Neutrophil (primary cell): ENCODE measurements around the gene OR4F6.

ENCODE experiments used
- H3K27ac ChIP-seq: fragments of 200-600 bp; sonication (generic); 2 replicates; pipeline ENCODE4 v1.5.1; 2016; ENCODE audit warnings: mild to moderate bottlenecking, moderate library complexity
- H3K27me3 ChIP-seq: fragments of 200-600 bp; sonication (generic); 2 replicates; pipeline ENCODE4 v1.6.0; 2016; ENCODE audit warnings: mild to moderate bottlenecking
- H3K36me3 ChIP-seq: fragments of 200-600 bp; sonication (generic); 2 replicates; pipeline ENCODE4 v1.5.1; 2017
- H3K4me1 ChIP-seq, 2 experiments: fragments of 200-600 bp in 1 of 2; sonication (generic) in 1 of 2; 1 replicate in 1 of 2; 2 replicates in 1 of 2; pipeline versions ENCODE4 v1.5.1 to v1.6.1; 2013 to 2016; ENCODE audit warnings: low read depth in 1 of 2, low read length in 1 of 2, mild to moderate bottlenecking in 1 of 2, moderate library complexity in 1 of 2; ENCODE audit not compliant: control insufficient read depth in 1 of 2, insufficient read depth in 1 of 2
- H3K4me3 ChIP-seq, 2 experiments: fragments of 200-600 bp in 1 of 2; sonication (generic) in 1 of 2; 1 replicate in 1 of 2; 2 replicates in 1 of 2; pipeline ENCODE4 v1.5.1; 2013 to 2016; ENCODE audit warnings: low read depth in 1 of 2, low read length in 1 of 2, mild to moderate bottlenecking in 1 of 2, moderate library complexity in 1 of 2
- H3K9me3 ChIP-seq: fragments of 200-600 bp; sonication (generic); 2 replicates; pipeline ENCODE4 v1.5.1; 2016
- TF ChIP-seq, protein P1 (sequence below): fragments of 200-600 bp; sonication (generic); IDR thresholded peaks from 2 replicates; pipeline ENCODE4 v1.5.1; 2016; ENCODE audit warnings: antibody characterized with exemption

Gene OR4F6

DNA sequence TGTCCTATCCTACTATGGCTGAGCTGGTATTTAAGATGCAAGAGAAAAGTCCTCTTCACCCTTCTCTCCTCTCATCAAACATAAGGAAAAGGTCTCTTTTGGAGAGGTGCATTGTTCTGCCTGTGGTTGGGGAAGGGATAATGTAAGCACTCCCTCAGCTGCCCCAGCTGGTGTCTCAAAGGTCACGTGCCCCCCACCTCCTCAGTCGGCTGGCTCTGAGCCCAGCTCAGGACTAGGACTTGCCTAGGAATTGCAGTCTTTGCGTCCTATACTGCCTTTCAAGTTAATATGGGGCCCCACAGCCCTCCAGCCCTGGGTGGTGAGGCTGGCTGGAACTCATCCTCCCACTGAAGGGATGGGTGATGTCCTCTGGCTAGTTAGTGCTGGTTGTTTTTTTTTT is 38.3 kb downstream of the OR4F6 start:
- TF ChIP-seq, protein P1, sequence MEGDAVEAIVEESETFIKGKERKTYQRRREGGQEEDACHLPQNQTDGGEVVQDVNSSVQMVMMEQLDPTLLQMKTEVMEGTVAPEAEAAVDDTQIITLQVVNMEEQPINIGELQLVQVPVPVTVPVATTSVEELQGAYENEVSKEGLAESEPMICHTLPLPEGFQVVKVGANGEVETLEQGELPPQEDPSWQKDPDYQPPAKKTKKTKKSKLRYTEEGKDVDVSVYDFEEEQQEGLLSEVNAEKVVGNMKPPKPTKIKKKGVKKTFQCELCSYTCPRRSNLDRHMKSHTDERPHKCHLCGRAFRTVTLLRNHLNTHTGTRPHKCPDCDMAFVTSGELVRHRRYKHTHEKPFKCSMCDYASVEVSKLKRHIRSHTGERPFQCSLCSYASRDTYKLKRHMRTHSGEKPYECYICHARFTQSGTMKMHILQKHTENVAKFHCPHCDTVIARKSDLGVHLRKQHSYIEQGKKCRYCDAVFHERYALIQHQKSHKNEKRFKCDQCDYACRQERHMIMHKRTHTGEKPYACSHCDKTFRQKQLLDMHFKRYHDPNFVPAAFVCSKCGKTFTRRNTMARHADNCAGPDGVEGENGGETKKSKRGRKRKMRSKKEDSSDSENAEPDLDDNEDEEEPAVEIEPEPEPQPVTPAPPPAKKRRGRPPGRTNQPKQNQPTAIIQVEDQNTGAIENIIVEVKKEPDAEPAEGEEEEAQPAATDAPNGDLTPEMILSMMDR: no peak
- Histone ChIP-seq H3K27ac (no peak overlapping the region), H3K4me1 (no peaks in the 10 kb centered on the region), H3K36me3 (no peaks in the 10 kb centered on the region), H3K27me3 (peaks cover 28% of the 10 kb centered on the region), H3K9me3 (no peaks in the 10 kb centered on the region), H3K4me3 (no peak overlapping the region)

DNA sequence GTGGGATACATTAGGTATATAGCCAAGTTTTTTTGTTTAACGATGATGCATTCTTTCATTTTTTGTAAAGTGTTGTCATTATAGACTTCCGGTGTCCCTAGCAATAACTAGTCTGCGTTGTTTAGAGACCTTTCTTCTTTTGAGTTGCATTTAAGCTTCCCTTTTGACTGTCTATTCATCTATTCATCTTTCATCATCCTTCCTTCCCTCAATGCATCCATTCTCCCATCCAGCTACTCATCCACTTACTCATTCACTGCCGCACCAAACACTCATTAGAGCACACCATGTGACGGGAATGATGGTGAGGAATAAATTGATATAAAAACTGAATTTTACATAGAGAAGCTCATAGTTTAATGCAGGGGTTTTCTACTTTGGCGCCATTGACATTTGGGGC is 41.6 kb downstream of the OR4F6 start:
- TF ChIP-seq, protein P1: no peak
- no peak overlapping the region for H3K27ac ChIP-seq
- no peak overlapping the region for H3K4me3 ChIP-seq
- H3K27me3 ChIP-seq: peaks cover 41% of the 10 kb centered on the region
- H3K4me1 ChIP-seq: no peaks in the 10 kb centered on the region
- no peaks in the 10 kb centered on the region for H3K9me3 ChIP-seq
- H3K36me3 ChIP-seq: no peaks in the 10 kb centered on the region

DNA sequence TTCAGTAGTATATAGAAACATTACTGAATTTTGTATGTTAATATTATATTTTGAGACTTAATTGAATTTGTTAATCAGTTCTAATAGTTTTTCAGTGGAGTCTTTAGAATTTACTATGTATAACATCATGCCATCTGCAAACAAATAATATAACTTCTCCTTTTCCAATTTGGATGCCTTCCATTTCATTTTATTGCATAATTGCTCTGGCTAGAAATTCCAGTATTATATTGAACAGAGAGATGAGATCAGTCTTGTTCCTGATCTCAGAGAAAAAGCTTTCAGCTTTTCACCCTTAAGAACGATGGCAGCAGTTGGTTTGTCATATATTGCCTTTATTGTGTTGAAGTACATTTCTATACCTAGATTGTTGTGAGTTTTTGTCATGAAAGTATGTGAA is 49.0 kb downstream of the OR4F6 start:
- no peak overlapping the region for H3K4me3 ChIP-seq
- H3K27ac ChIP-seq: no peak overlapping the region
- TF ChIP-seq, protein P1: no peak
- no peaks in the 10 kb centered on the region for H3K9me3 ChIP-seq
- H3K36me3 ChIP-seq: no peaks in the 10 kb centered on the region
- H3K27me3 ChIP-seq: peaks cover 40% of the 10 kb centered on the region
- H3K4me1 ChIP-seq: no peaks in the 10 kb centered on the region
